HEK293 (cell line): ENCODE data around the gene IRS1.
A peak's percentile ranks its signal among the peaks of the same experiment; 100 is the strongest.

Experiments used
- BCL11B ChIP-seq: fragments of 450-650 bp; formaldehyde crosslinking; IDR thresholded peaks from 2 replicates; pipeline ENCODE4 v1.5.1; 2016; ENCODE audit warnings: low read depth, missing biosample characterization, missing genetic modification characterization
- KLF10 ChIP-seq: fragments of 450-650 bp; IDR thresholded peaks from 2 replicates; pipeline ENCODE4 v1.5.1; 2018; ENCODE audit warnings: missing biosample characterization, mild to moderate bottlenecking, missing genetic modification characterization
- MZF1 ChIP-seq: fragments of 450-650 bp; formaldehyde crosslinking; IDR thresholded peaks from 2 replicates; pipeline ENCODE4 v1.5.1; 2017; ENCODE audit warnings: missing biosample characterization, missing genetic modification characterization, borderline replicate concordance
- OVOL3 ChIP-seq: fragments of 450-650 bp; formaldehyde crosslinking; IDR thresholded peaks from 2 replicates; pipeline ENCODE4 v1.5.1; 2016; ENCODE audit warnings: missing biosample characterization, missing genetic modification characterization
- PRDM10 ChIP-seq: fragments of 450-650 bp; formaldehyde crosslinking; IDR thresholded peaks from 2 replicates; pipeline ENCODE4 v1.5.1; 2016; ENCODE audit warnings: missing biosample characterization, missing genetic modification characterization
- SETDB1 ChIP-seq: IDR thresholded peaks from one replicate; pipeline ENCODE4 v1.6.1; 2017; ENCODE audit warnings: mild to moderate bottlenecking, low read length, moderate library complexity, mixed read lengths; ENCODE audit not compliant: insufficient read length
- TCF7L2 ChIP-seq: IDR thresholded peaks from 2 replicates; pipeline ENCODE4 v1.6.1; 2011; ENCODE audit warnings: low read depth, mild to moderate bottlenecking, inconsistent platforms, low read length, moderate library complexity, borderline replicate concordance
- ZBTB21 ChIP-seq: fragments of 450-650 bp; formaldehyde crosslinking; IDR thresholded peaks from 2 replicates; pipeline ENCODE4 v1.5.1; 2017; ENCODE audit warnings: missing biosample characterization, missing genetic modification characterization
- ZFP37 ChIP-seq: fragments of 450-650 bp; formaldehyde crosslinking; IDR thresholded peaks from 2 replicates; pipeline ENCODE4 v1.5.1; 2016; ENCODE audit warnings: missing biosample characterization, missing genetic modification characterization
- ZFP69B ChIP-seq: fragments of 450-650 bp; formaldehyde crosslinking; IDR thresholded peaks from 2 replicates; pipeline ENCODE4 v1.5.1; 2016; ENCODE audit warnings: missing biosample characterization, missing genetic modification characterization
- ZNF157 ChIP-seq: fragments of 450-650 bp; formaldehyde crosslinking; IDR thresholded peaks from 2 replicates; pipeline ENCODE4 v1.5.1; 2016; ENCODE audit warnings: missing biosample characterization, missing genetic modification characterization
- ZNF214 ChIP-seq: fragments of 450-650 bp; formaldehyde crosslinking; IDR thresholded peaks from 2 replicates; pipeline ENCODE4 v1.5.1; 2017; ENCODE audit warnings: missing biosample characterization, mild to moderate bottlenecking, missing genetic modification characterization, borderline replicate concordance
- ZNF248 ChIP-seq: fragments of 450-650 bp; formaldehyde crosslinking; IDR thresholded peaks from 2 replicates; pipeline ENCODE4 v1.5.1; 2017; ENCODE audit warnings: missing biosample characterization, missing genetic modification characterization
- ZNF514 ChIP-seq: fragments of 450-650 bp; formaldehyde crosslinking; IDR thresholded peaks from 2 replicates; pipeline ENCODE4 v1.5.1; 2016; ENCODE audit warnings: missing biosample characterization, missing genetic modification characterization
- ZNF544 ChIP-seq: fragments of 450-650 bp; formaldehyde crosslinking; IDR thresholded peaks from 2 replicates; pipeline ENCODE4 v1.5.0; 2017; ENCODE audit warnings: missing biosample characterization, missing genetic modification characterization
- ZNF558 ChIP-seq: fragments of 450-650 bp; formaldehyde crosslinking; IDR thresholded peaks from 2 replicates; pipeline ENCODE4 v1.5.1; 2016; ENCODE audit warnings: missing biosample characterization, missing genetic modification characterization
- ZNF624 ChIP-seq: fragments of 450-650 bp; formaldehyde crosslinking; IDR thresholded peaks from 2 replicates; pipeline ENCODE4 v1.5.1; 2017; ENCODE audit warnings: missing biosample characterization, missing genetic modification characterization
- ZNF660 ChIP-seq: fragments of 450-650 bp; IDR thresholded peaks from 2 replicates; pipeline ENCODE4 v1.5.1; 2018; ENCODE audit warnings: missing biosample characterization, mild to moderate bottlenecking, missing genetic modification characterization
- ZNF777 ChIP-seq: fragments of 450-650 bp; formaldehyde crosslinking; IDR thresholded peaks from 2 replicates; pipeline ENCODE4 v1.5.1; 2017; ENCODE audit warnings: missing biosample characterization, missing genetic modification characterization, borderline replicate concordance
- ZNF830 ChIP-seq: fragments of 450-650 bp; IDR thresholded peaks from 2 replicates; pipeline ENCODE4 v1.5.0; 2018; ENCODE audit warnings: missing biosample characterization, missing genetic modification characterization, low read depth, mild to moderate bottlenecking, moderate library complexity
- ZNF843 ChIP-seq: fragments of 450-650 bp; formaldehyde crosslinking; IDR thresholded peaks from 2 replicates; pipeline ENCODE4 v1.5.1; 2016; ENCODE audit warnings: missing biosample characterization, missing genetic modification characterization
- ZSCAN23 ChIP-seq: fragments of 450-650 bp; formaldehyde crosslinking; IDR thresholded peaks from 2 replicates; pipeline ENCODE4 v1.5.1; 2016; ENCODE audit warnings: missing biosample characterization, missing genetic modification characterization
- TF ChIP-seq, protein P1 (sequence below): fragments of 450-650 bp; formaldehyde crosslinking; conservative IDR thresholded peaks from 2 replicates; pipeline ENCODE4 v1.5.1; 2016; ENCODE audit warnings: low read depth, missing biosample characterization, missing genetic modification characterization
- TF ChIP-seq, protein P2 (sequence below): fragments of 450-650 bp; formaldehyde crosslinking; IDR thresholded peaks from 2 replicates; pipeline ENCODE4 v1.5.1; 2016; ENCODE audit warnings: missing biosample characterization, missing genetic modification characterization
- TF ChIP-seq, protein P3 (sequence below): fragments of 450-650 bp; formaldehyde crosslinking; IDR thresholded peaks from 2 replicates; pipeline ENCODE4 v1.5.1; 2017; ENCODE audit warnings: missing biosample characterization, missing genetic modification characterization
- TF ChIP-seq, protein P4 (sequence below): fragments of 450-650 bp; IDR thresholded peaks from 2 replicates; pipeline ENCODE4 v1.5.1; 2018; ENCODE audit warnings: missing biosample characterization, missing genetic modification characterization

IRS1 gene

DNA sequence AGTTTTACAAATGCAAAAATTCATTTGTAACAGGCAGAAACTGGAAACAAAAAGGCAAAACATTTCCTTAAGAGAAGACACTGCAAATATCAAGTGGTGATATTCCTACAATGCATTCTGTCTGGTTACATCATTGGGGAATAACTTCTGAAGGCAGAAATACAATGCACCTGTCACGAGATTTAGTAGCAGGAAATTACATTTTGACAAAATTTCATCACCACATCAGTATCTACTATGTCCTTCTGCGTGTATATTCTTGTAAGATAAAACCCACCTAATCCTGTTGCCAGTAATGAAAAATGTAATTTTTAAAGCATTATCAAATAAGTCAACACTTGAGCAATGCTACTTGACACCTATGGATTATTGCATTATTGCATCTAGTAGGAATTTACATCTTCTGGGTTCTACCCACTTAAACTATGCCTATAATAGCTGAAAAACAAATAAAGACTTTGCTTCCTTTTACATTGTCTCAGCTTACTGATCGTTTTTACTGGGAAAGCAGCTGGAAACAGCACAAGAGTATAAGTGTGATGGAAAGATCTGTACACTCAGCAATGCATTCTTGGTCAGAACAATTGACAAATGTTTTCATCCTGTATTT, 59.5 kb downstream of the IRS1 start (continued):
- TF ChIP-seq, protein P1, sequence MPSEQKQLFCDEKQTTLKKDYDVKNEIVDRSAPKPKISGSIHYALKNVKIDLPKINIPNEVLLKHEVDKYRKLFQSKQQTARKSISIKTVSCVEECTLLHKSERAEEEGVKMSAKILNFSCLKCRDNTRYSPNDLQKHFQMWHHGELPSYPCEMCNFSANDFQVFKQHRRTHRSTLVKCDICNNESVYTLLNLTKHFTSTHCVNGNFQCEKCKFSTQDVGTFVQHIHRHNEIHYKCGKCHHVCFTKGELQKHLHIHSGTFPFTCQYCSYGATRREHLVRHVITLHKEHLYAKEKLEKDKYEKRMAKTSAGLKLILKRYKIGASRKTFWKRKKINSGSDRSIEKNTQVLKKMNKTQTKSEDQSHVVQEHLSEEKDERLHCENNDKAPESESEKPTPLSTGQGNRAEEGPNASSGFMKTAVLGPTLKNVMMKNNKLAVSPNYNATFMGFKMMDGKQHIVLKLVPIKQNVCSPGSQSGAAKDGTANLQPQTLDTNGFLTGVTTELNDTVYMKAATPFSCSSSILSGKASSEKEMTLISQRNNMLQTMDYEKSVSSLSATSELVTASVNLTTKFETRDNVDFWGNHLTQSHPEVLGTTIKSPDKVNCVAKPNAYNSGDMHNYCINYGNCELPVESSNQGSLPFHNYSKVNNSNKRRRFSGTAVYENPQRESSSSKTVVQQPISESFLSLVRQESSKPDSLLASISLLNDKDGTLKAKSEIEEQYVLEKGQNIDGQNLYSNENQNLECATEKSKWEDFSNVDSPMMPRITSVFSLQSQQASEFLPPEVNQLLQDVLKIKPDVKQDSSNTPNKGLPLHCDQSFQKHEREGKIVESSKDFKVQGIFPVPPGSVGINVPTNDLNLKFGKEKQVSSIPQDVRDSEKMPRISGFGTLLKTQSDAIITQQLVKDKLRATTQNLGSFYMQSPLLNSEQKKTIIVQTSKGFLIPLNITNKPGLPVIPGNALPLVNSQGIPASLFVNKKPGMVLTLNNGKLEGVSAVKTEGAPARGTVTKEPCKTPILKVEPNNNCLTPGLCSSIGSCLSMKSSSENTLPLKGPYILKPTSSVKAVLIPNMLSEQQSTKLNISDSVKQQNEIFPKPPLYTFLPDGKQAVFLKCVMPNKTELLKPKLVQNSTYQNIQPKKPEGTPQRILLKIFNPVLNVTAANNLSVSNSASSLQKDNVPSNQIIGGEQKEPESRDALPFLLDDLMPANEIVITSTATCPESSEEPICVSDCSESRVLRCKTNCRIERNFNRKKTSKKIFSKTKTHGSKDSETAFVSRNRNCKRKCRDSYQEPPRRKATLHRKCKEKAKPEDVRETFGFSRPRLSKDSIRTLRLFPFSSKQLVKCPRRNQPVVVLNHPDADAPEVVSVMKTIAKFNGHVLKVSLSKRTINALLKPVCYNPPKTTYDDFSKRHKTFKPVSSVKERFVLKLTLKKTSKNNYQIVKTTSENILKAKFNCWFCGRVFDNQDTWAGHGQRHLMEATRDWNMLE (tag by site-specific recombination) = no peak
- TF ChIP-seq ZNF830 (tag by site-specific recombination) (no peak), ZFP37 (tag by site-specific recombination) (peak; percentile 67; the same call in 1 of the 2 replicates), ZNF544 (tag by site-specific recombination) (no peak), OVOL3 (tag by site-specific recombination) (peak; percentile 51; the same call in 1 of the 2 replicates), BCL11B (tag by site-specific recombination) (peak; percentile 69), ZNF777 (tag by site-specific recombination) (no peak), ZNF660 (no peak), KLF10 (tag by site-specific recombination) (peak; percentile 55; the same call in 1 of the 2 replicates), ZNF514 (tag by site-specific recombination) (no peak), ZNF214 (no peak), ZFP69B (no peak), TCF7L2 (no peak), ZNF624 (tag by site-specific recombination) (no peak), ZBTB21 (tag by site-specific recombination) (0 out of 2 replicates have a peak, but pooled peaks have one; percentile 23), MZF1 (tag by site-specific recombination) (no peak), SETDB1 (no peak), PRDM10 (tag by site-specific recombination) (0 out of 2 replicates have a peak, but pooled peaks have one; percentile 38), ZNF843 (peak; percentile 79), ZNF157 (tag by site-specific recombination) (no peak), ZNF248 (no peak), ZNF558 (no peak), ZSCAN23 (peak; percentile 75; the same call in 1 of the 2 replicates)
- TF ChIP-seq, protein P2, sequence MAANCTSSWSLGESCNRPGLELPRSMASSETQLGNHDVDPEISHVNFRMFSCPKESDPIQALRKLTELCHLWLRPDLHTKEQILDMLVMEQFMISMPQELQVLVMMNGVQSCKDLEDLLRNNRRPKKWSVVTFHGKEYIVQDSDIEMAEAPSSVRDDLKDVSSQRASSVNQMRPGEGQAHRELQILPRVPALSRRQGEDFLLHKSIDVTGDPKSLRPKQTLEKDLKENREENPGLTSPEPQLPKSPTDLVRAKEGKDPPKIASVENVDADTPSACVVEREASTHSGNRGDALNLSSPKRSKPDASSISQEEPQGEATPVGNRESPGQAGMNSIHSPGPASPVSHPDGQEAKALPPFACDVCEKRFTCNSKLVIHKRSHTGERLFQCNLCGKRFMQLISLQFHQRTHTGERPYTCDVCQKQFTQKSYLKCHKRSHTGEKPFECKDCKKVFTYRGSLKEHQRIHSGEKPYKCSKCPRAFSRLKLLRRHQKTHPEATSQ (tag by site-specific recombination) = no peak
- TF ChIP-seq, protein P3, sequence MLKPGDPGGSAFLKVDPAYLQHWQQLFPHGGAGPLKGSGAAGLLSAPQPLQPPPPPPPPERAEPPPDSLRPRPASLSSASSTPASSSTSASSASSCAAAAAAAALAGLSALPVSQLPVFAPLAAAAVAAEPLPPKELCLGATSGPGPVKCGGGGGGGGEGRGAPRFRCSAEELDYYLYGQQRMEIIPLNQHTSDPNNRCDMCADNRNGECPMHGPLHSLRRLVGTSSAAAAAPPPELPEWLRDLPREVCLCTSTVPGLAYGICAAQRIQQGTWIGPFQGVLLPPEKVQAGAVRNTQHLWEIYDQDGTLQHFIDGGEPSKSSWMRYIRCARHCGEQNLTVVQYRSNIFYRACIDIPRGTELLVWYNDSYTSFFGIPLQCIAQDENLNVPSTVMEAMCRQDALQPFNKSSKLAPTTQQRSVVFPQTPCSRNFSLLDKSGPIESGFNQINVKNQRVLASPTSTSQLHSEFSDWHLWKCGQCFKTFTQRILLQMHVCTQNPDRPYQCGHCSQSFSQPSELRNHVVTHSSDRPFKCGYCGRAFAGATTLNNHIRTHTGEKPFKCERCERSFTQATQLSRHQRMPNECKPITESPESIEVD (tag by site-specific recombination) = peak; percentile 96
- TF ChIP-seq, protein P4, sequence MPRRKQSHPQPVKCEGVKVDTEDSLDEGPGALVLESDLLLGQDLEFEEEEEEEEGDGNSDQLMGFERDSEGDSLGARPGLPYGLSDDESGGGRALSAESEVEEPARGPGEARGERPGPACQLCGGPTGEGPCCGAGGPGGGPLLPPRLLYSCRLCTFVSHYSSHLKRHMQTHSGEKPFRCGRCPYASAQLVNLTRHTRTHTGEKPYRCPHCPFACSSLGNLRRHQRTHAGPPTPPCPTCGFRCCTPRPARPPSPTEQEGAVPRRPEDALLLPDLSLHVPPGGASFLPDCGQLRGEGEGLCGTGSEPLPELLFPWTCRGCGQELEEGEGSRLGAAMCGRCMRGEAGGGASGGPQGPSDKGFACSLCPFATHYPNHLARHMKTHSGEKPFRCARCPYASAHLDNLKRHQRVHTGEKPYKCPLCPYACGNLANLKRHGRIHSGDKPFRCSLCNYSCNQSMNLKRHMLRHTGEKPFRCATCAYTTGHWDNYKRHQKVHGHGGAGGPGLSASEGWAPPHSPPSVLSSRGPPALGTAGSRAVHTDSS (tag by site-specific recombination) = no peak
